NCI-H446 treated with DMSO at 0.1 percent for 48 hours (cell line): ENCODE measurements around the gene TMBIM4.
A peak's percentile ranks its signal among the peaks of the same experiment; 100 is the strongest.

ENCODE experiments used
- DNase-seq: peaks from one replicate; lab custom pipeline; 2025; lab: John Stamatoyannopoulos, UW

The TMBIM4 gene

DNA sequence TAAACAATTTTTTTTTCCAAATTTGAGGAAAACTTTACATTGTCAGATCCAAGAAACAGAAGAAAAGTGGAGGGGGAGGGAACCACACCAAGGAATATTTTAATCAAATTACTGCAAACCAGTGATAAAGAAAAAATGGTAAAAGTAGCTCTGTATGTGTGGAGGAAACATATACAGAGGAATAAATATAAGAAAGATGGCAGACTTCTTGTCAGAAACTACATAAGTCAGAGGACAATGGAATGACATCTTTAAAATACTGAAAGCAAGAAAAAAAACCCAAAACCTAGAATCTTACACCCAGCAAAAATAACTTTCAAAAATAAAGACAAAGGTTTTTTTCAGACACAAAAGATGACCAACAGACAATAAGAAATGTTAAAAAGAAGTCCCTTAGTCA, 29.1 kb downstream of the TMBIM4 start:
- no peak for DNase-seq

DNA sequence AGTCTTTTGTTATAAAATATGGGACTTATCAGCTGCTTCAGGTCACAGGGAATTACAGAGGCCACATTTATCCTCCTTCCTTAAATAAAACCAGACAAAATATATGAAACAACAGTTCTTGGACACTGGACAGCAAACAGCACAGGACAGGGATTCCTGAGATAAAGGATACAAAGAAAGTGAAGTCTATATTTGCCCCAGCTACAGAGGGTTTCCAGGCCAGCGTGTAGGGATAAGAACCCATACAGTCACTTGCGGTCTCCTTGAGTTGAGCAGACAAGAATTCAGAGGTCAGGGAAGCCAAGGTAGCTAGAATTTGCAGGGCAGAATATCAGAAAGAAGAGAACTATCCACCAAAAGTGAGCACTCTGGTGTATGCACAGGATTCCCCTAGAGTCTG, 30.5 kb downstream of the TMBIM4 start:
- no peak for DNase-seq

DNA sequence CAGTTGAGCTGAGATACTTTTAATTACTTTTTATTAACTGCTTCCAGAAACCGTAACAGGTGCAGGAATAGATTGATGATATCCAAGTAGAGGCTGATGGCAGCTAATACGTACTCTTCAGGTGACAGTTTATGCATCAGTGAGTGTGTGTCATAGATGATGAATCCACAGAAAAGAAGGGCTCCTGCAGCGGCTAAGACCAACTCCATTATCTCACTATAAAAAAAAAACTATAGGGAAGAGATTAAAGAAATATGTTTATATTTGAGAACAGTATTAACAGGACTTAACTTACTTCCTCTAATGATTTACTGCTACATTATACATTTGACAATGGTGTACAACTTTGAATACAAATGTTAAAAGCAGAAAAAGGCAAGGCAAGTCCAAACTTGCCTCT, 31.9 kb downstream of the TMBIM4 start:
- DNase-seq: no peak

DNA sequence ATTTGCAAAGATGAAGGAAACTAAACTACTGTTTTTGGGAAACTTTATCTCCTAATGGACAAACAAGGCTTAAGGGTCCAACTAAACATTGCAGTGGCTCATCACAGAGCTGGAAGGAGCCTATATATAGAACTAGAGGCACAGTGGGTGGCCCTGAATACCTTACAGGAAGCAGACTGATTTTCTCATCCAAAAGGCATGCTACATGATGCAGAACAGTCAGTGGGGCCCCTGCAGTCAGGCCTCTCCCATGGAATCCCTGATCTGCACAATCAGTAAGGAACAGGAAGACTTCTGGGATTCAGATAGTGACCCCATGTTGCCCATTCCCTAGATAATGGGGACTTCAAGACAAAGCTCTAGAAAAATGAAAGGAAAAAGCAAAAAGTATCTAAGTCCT, 37.4 kb downstream of the TMBIM4 start:
- no peak for DNase-seq

DNA sequence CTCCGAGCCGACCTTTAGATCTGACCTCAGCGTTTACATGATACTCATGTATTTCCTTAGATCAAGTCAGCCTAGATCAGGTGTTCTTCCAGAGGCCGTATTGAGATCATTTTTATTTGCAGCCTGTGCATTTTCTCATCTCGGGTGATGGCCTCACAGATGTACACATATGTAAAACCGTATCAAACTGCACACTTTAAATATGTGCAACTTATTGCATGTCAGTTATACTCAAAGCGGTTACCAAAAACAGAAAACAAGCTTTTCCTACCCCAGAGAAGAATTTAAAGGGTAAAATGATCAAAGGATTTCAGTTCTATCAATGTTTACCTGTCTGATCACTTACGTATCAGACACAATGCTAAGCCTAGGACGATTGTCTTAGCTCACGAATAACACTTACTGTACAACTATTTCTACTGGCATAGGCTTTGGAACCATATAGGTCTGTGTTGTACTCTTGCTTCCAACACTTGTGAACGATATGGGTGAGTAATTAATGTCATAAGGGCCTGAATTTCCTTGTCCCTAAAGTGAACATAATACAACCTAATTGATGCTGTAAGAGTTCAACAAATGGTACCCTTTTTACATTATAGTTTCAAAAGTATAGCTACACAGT, 38.6 kb downstream of the TMBIM4 start:
- DNase-seq: no peak

DNA sequence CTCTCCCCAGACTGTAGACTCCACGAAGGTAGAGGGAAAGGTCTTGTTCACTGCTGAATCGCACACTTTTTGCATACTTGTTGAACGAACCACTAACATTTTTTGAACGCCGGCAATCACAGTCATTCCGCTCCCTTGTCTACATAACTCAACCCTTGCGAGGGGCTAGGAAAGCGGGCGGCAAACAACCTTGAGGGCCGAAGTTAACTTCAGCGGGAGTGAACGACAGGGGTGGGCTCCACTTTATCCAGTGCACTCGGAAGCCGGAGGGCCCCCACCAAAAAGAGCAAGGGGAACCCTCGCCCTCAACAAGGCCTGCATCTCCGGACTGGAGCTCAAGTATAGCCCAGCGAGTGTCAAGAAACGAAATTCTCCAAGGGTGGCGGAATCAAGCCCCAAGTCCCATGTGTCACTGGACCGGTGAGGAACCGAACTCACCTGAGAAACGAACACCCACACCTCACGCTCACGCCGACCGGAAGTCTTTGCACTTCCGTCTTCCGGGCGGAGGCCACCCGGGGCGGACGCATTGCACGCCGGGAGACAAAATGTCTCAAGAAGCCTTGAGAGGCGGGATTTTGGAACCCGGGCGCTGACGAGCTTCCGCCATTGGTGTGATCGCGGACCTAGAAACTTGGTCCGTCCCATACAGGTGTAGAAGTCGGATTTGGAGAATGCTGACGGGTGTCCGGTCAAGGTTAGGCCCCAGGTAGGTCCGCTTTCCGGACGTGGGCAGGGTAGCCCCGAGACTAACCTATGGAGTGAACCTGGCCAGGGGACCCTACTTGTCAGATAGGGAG, 39.3 kb downstream of the TMBIM4 start, which contains the start of gene LLPH:
LLPH (minus strand) TSS at position 484 of the 800 bp plus-strand sequence. CDS start 1,644 bp downstream, outside the sequence.
- peak; percentile 50 for DNase-seq

DNA sequence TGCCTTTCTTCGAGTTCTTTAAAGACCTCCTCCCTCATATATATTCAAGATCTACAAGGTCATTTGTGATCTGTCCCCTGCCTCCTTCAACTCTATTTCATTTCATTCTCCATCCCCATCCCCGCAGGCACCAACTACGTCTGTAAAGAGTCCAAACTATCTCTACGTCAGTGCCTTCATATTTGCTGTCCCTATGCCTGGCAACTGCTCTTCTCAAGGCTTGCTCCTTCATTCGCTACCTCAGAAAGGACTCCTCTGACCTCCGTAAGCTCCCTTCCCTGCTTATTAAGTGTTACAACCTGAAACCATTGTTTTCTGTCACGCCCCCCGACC, 39.9 kb downstream of the TMBIM4 start:
- DNase-seq: no peak

DNA sequence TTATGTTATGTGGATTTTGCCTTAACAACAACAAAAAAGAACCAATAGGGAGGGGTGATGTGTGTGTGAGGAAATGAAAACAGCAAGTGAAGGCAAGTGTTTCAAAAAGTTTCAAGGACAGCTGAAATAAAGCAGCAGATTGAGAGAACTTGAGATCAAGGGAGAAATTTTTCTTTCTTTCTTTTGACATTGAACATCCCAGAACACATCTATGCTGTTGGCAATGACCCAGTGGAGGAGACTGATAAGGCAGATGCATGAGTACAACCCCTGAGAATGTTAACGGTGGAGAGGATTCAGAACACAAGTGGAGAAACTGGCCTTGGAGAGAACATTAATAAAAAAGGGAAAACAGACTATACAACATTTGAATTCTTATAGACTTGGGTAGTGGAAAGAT, 42.1 kb downstream of the TMBIM4 start:
- DNase-seq: no peak

DNA sequence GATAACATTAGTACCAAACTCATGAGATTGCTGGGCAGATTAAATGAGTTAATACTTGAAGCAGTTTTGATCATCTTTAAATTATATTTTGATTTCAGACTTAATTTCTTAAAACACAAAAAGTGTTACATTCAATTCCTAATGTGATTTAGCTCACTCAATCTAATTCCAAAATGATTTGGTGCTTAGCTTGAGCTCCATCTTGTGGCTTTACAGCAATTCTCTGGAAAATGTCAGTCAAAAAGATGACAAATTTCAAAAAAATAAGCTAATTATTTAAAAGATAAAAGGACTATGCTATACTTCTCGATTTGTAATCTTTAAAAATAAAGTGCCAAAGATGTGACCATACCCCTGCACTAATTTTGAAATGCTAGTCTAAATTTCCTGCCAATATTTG, 49.3 kb downstream of the TMBIM4 start:
- DNase-seq: no peak

DNA sequence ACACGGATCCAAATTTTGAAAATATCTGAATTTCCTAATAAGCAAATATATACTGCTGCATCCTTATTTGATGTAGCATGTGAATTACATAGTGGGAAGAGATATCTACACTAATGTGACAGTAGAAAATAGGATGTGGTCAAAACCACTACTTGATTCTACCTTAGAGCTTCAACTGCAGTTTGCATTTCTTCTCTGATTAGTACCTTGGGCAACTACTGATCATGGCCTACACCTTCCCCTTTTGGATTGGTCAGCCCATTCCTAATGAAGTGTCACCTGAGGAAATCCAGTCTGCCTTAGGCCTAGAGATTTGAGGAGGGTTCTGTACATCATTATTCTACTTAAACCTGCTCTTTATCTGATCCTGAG, 49.9 kb downstream of the TMBIM4 start:
- DNase-seq: no peak

DNA sequence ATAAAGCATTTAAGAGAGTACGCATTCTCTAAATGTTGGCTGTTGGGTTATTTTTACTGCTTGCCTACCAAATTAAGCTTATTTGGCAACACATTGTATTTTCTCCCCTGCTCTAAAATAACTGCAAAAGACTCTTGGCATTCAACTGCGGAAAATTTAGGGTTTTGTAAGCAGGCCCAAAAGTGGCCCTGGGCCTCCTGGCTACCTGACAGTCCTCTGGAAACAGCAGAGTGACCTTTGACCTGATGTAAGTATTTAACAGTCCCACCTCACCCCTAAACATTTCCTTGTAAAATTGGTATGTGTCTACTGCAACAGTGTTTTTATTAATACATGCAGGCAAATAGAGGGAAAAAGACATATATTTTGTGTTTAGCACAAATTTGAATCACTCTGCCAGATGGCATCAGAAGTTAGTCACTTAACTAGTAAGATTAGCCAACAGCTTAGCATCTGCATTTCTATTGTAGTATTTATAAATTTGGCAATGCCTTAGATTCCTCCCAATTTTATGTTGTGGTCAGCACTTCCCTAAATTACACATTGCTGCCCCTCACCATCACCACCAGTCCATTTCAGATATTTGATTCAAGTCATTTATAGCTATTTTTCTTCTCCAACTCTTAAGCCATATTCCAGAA, 50.4 kb downstream of the TMBIM4 start:
- DNase-seq: no peak

DNA sequence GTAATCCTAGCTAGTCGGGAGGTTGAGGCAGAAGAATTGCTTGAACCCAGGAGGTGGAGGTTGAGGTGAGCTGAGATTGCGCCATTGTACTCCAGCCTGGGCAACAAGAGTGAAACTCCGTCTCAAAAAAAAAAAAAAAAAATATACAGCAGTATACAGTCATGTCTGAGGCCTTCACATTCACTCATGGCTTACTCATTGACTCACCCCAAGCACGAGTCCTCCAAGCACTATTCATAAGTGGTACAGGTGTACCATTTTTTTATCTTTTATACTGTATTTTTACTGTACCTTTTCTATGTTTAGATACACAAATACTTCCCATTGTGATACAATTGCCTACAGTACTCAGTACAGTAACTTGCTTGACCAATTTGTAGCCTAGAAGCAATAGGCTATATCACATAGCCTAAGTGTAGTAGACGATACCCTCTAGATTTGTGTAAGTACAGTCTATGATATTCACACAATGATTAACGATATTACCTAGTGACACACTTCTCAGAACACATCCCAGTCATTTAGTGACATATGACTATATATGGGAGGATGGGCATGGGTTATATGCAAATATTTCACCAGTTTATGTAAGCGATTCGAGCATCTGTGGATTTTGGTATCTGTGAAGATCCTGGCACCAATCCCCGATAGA, 51.4 kb downstream of the TMBIM4 start:
- DNase-seq: no peak

DNA sequence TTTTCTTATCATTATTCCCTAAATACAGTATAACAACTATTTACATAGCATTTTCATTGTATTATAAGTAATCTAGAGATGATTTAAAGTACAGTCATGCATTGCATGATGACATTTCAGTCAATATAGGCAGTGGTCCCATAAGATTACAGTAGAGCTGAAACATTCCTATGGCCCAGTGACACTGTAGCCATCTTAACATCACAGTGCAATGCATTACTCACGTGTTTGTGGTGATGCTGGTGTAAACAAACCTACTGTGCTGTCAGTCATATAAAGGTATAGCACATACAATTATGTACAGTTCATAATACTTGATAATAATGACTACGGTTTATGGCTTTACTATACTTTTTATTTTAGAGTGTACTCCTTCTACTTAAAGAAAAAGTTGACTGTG, 52.6 kb downstream of the TMBIM4 start:
- DNase-seq: no peak

DNA sequence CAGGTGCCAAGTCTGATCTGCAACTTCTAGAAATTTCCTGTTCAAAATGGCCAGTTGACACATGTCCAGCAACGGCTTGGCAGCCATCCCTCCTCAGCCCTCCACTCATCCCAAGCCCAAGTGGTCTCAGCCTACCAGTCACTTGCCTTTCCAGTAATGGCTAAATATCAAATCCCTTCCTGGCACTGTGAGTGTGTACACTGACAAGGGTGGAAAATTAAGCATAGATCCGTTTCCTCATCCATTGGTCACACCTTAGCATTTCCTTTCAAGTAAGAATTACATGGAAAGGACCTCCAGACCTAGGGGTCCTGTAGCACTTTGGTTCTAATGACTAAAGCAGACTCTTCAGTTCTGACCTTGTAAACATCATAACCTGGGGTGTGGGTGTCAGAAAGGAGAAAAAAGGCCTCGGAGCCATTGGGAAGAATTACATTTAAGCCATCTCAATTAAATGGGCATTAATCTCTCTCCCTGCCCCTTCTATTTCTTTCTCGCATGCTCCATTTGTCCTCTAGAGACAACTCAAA, 54.7 kb downstream of the TMBIM4 start:
- DNase-seq: no peak

DNA sequence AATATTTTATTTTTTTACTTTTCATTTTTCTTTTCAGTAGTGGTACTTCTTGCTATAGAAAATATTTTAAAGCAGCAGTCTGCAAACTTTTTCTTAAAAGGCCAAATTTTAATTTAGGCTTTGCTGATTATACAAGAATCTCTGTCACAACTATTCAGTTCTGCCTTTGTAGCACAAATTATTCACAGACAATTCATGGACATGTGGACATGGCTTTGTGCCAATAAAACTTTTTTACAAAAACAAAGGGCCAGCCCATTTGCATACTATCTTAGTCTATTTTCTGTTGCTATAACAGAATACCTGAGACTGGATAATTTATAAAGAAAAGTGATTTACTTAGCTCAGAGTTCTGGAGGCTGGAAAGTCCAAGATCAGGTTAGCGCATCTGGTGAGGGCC, 56.3 kb downstream of the TMBIM4 start:
- DNase-seq: no peak

DNA sequence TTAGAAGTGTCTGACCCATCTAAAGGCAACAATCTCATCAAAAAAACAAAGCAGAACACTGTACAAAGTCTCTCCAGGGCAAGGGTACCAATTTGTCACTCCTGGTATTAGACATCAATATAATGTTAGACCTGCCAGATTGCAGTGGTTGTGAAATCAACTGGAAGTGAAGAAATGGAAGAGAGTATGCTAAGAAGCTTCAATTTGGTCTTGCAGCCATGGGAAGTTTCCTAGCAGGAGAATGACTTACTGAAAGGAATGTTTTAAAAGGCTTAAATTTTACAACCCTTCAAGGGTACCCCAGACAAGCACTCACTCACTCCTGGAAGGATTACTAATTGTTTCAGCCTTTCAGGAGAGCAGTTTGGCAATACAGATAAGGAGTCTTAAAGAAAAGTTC, 58.2 kb downstream of the TMBIM4 start:
- no peak for DNase-seq

DNA sequence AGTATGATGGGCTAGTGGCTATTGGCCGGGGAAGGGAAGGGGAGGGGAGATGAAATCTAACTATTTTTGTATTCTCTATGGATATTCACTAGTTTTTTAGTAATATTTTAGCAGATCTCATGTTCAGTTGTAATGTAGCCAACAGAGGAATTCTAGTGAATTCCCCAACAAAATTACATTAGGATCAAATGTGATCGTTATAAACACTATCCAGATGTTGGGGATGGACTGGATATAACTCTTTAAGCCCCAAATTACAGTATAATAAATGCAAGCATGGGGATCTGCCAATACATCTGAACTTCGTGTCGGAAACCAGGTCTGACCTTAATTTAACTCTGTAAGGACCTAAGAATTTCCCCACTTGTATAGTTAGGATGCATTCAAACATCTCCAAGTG, 60.7 kb downstream of the TMBIM4 start:
- DNase-seq: no peak

DNA sequence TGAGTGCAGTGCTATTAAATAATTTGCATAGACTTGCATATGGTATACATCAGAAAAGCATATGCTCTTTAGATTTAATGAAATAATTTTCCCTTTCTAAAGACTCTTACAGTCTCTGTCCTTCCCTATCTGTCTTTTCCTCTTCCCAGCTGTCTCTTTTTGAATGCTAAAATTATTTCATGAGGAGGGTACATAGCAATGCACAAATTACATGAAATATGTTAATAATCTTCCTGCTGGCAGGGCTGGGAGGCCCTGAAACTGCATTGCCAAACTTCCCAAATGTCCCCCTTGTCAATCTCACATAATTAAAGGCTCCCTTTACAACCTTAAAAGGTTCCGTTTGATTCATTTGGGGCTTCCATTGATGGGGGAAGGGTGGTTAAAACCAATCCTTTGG, 61.4 kb downstream of the TMBIM4 start:
- DNase-seq: no peak

DNA sequence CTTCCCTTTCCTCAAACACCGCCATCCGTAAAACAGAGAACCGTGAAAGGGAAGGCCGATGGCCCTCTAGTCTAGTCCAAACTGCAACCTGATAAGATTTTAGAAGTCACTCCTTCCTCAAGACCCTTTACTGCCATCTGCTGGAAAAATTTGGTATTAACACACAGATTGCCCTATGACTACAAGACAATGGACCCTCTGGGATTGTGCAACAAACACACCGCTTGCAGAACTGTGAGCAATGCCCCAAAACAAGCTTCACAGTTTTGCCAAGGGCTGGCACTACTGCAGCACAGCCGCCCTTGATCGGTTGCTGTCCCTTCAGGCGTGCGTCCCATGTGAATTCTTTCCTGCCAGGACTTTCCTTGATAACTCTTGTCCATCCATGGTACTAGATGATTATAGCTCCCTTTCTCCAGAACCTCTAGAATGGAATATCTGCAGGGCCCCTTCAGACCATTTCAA, 62.3 kb downstream of the TMBIM4 start:
- peak; percentile 54 for DNase-seq

DNA sequence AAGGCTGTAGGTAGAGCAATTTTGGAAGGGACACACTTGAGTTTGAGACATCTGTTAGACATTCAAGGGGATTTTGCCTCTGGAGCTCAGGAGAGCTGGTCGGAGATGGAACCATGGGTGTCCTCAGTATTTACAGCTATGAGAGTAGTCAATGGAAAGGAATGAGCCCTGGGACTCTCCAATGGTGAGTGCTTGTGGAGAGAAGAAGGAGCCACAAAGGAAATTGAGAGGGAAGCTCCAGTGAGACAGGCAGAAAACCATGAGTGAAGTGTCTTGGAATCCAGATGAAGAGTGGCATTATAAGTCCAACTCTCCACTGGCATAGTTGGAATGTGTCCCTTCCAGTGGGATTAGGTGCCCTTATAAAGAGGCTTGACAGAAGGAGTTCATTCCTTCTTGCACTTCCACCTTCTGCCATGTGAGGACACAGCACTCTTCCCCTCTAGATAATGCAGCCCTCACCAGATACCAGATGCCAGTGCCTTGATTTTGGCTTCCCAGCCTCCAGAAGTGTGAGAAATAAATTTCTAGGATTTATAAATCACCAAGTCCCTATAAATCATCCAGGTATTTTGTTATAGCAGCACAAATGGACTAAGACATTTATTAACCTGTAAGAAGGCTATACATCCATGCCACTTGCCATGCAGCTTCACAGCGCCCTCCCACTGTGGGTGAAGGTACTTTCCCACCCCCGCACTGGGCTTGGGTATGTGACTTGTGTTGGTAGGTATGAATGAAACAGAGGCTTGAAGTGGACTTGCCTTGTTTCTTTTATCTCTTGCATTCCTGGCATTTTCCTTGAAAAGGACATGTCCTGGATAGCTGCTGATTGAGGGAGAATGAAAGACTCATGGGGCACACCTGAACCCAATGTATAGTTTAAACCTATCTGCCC, 66.5 kb downstream of the TMBIM4 start:
- no peak for DNase-seq

DNA sequence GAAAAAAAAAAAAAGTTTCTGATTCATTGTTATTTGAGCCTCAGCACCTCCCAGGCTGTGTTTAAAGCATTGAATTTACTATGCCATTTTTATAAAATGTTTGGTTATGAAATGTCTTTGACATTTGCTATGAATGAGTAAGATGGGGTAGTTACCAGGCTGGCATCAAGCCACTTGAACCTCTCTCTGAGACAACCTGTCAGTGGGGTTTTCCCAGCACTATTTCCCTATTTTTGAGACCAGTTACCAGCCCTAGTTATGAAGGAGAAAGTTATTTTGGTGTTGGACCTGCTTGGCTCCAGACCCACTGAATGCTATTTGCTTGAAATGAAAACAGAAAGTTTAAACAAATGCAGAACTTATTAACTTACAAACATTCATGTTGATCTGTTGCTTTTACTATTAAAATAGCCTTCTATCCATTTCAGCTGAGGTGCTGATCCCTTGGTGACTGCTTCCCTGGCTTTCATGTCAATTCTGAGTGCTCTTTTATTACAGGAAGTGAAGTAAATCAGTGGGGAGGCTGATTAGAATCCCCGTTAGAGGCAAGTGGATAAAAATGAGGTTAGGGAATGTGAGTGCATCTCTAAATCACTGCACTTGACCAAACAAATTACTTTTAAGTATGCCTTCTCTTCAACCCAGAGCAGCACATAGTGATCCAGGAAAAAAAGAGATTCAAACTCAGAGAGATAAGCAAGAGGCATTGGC, 77.1 kb downstream of the TMBIM4 start:
- no peak for DNase-seq
